CD4-positive, alpha-beta T cell treated with Interleukin-4 for 1 hour (primary cell): ENCODE data around the gene ZNF778.
"Not testable (repeated sequence)": the region's sequence is repeated elsewhere in the genome, so short reads cannot be mapped to it uniquely, and the experiment has no call there.

ENCODE experiments used
- DNase-seq, 2 donors: peaks; one replicate each; pipeline ENCODE4 v3.0.0-alpha.2; 2020 to 2022

Gene ZNF778

GRCh38 chr16:89219365-89219764, 1.9 kb downstream of the ZNF778 start:
- no peak for DNase-seq

GRCh38 chr16:89221604-89222003, 4.1 kb downstream of the ZNF778 start:
- no peak for DNase-seq

GRCh38 chr16:89222931-89223330, 5.4 kb downstream of the ZNF778 start:
- no peak for DNase-seq

GRCh38 chr16:89224665-89225064, 7.2 kb downstream of the ZNF778 start:
- no peak for DNase-seq

- DNase-seq: no peak
Measured at GRCh38 chr16:89230255-89230654, 12.8 kb downstream of the ZNF778 start.

GRCh38 chr16:89232107-89232506, 14.6 kb downstream of the ZNF778 start:
- DNase-seq: no peak

GRCh38 chr16:89233678-89234490, 16.4 kb downstream of the ZNF778 start:
- no peak for DNase-seq

GRCh38 chr16:89237733-89238132, 20.2 kb downstream of the ZNF778 start:
- no peak for DNase-seq

- peak; percentile 88 to 90 for DNase-seq
Measured at GRCh38 chr16:89241187-89242007, 23.9 kb downstream of the ZNF778 start.

- DNase-seq: no peak
Measured at GRCh38 chr16:89242795-89243200, 25.3 kb downstream of the ZNF778 start.

- DNase-seq: no peak
Measured at GRCh38 chr16:89243664-89244063, 26.2 kb downstream of the ZNF778 start.

GRCh38 chr16:89244264-89244663, 26.8 kb downstream of the ZNF778 start:
- DNase-seq: not testable (repeated sequence)

- DNase-seq: no peak
Measured at GRCh38 chr16:89244754-89245153, 27.3 kb downstream of the ZNF778 start.

- no peak for DNase-seq
Measured at GRCh38 chr16:89246383-89246902, 28.9 kb downstream of the ZNF778 start.

- DNase-seq: peak; percentile 89 to 93
Measured at GRCh38 chr16:89246903-89247733, 29.6 kb downstream of the ZNF778 start.

GRCh38 chr16:89247734-89248075, 30.2 kb downstream of the ZNF778 start:
- DNase-seq: not testable (repeated sequence)

- peak in 1 of 2 donors; percentile 44 for DNase-seq
Measured at GRCh38 chr16:89248196-89248982, 30.9 kb downstream of the ZNF778 start.

GRCh38 chr16:89253548-89254287, 36.2 kb downstream of the ZNF778 start:
- DNase-seq: no peak

GRCh38 chr16:89256651-89257254, 39.2 kb downstream of the ZNF778 start:
- DNase-seq: peak; percentile 69 to 74

- no peak for DNase-seq
Measured at GRCh38 chr16:89257281-89257731, 39.8 kb downstream of the ZNF778 start.
